Ramos (cell line): Measurements from ENCODE around the gene MAN1A1.

Experiments used
- in situ Hi-C: fragments of 300-500 bp; cut with MboI; formaldehyde crosslinking; loops from one replicate; pipeline ENCODE4 v1.14.3; 2022; ENCODE audit warnings: low sequenced_read_pairs; ENCODE audit not compliant: unreplicated experiment

MAN1A1 gene

GRCh38 chr6:119328892-119329793 is 20.4 kb downstream of the MAN1A1 start:
- in situ Hi-C loops, result no loop called here

- in situ Hi-C loops, result no loop called here
These were observed 21.3 kb downstream of the MAN1A1 start for GRCh38 chr6:119328254-119328653.

- in situ Hi-C loops, result no loop called here
These were observed 21.8 kb downstream of the MAN1A1 start for GRCh38 chr6:119327810-119328209.

- in situ Hi-C loops, result no loop called here
These were observed 23.1 kb downstream of the MAN1A1 start for GRCh38 chr6:119326291-119327005.

- in situ Hi-C loops, result no loop called here
These were observed 23.8 kb downstream of the MAN1A1 start for GRCh38 chr6:119325559-119326265.

GRCh38 chr6:119324718-119325117 is 24.8 kb downstream of the MAN1A1 start:
- in situ Hi-C loops, result no loop called here

GRCh38 chr6:119323931-119324330 is 25.6 kb downstream of the MAN1A1 start:
- in situ Hi-C loops, result no loop called here

- in situ Hi-C loops, result no loop called here
These were observed 26.1 kb downstream of the MAN1A1 start for GRCh38 chr6:119323478-119323877.

- in situ Hi-C loops, result no loop called here
These were observed 26.7 kb downstream of the MAN1A1 start for GRCh38 chr6:119322715-119323350.

GRCh38 chr6:119322034-119322433 is 27.5 kb downstream of the MAN1A1 start:
- in situ Hi-C loops, result no loop called here

GRCh38 chr6:119319694-119320093 is 29.9 kb downstream of the MAN1A1 start:
- in situ Hi-C loops, result no loop called here

- in situ Hi-C loops, result no loop called here
These were observed 30.8 kb downstream of the MAN1A1 start for GRCh38 chr6:119318730-119319129.

- in situ Hi-C loops, result no loop called here
These were observed 31.4 kb downstream of the MAN1A1 start for GRCh38 chr6:119318176-119318575.

GRCh38 chr6:119317007-119317406 is 32.6 kb downstream of the MAN1A1 start:
- in situ Hi-C loops, result no loop called here

- in situ Hi-C loops, result no loop called here
These were observed 34.7 kb downstream of the MAN1A1 start for GRCh38 chr6:119314885-119315272.

GRCh38 chr6:119313937-119314884 is 35.4 kb downstream of the MAN1A1 start:
- in situ Hi-C loops, result no loop called here

GRCh38 chr6:119312875-119313338 is 36.7 kb downstream of the MAN1A1 start:
- in situ Hi-C loops, result no loop called here

- in situ Hi-C loops, result no loop called here
These were observed 37.1 kb downstream of the MAN1A1 start for GRCh38 chr6:119312441-119312840.

- in situ Hi-C loops, result no loop called here
These were observed 37.9 kb downstream of the MAN1A1 start for GRCh38 chr6:119311514-119312142.
